HEK293T (cell line): ENCODE measurements around the gene SHANK2.

ENCODE experiments used
- CTCF ChIA-PET: fragments of 350-600 bp; formaldehyde crosslinking; extraction: SDS; loops from one replicate; lab custom pipeline; 2021; ENCODE audit warnings: antibody characterized with exemption, inconsistent platforms; lab: Yijun Ruan, JAX
- POLR2A ChIA-PET: fragments of 350-600 bp; formaldehyde crosslinking; extraction: SDS; loops from one replicate; lab custom pipeline; 2020; ENCODE audit warnings: antibody characterized with exemption, inconsistent platforms; lab: Yijun Ruan, JAX
- DNase-seq: peaks from one replicate; pipeline ENCODE4 v3.0.0; 2012; ENCODE audit warnings: mixed read lengths; ENCODE audit errors: extremely low spot score
- ARNT ChIP-seq: fragments of 450-650 bp; IDR thresholded peaks from 2 replicates; pipeline ENCODE4 v1.6.1; 2017; ENCODE audit warnings: mild to moderate bottlenecking
- BHLHE40 ChIP-seq: fragments of 450-650 bp; IDR thresholded peaks from 2 replicates; pipeline ENCODE4 v1.6.1; 2016; ENCODE audit warnings: mild to moderate bottlenecking, moderate library complexity, borderline replicate concordance
- CTBP1 ChIP-seq: fragments of 450-650 bp; IDR thresholded peaks from 2 replicates; pipeline ENCODE4 v1.6.1; 2016; ENCODE audit warnings: borderline replicate concordance
- ELF4 ChIP-seq: fragments of 450-650 bp; IDR thresholded peaks from 2 replicates; pipeline ENCODE4 v1.6.1; 2017; ENCODE audit warnings: antibody characterized with exemption
- FOXA1 ChIP-seq: fragments of 450-650 bp; IDR thresholded peaks from 2 replicates; pipeline ENCODE4 v1.6.1; 2016; ENCODE audit warnings: mild to moderate bottlenecking
- FOXK2 ChIP-seq: fragments of 450-650 bp; IDR thresholded peaks from 2 replicates; pipeline ENCODE4 v1.6.1; 2016; ENCODE audit warnings: mild to moderate bottlenecking
- FOXM1 ChIP-seq: fragments of 450-650 bp; IDR thresholded peaks from 2 replicates; pipeline ENCODE4 v1.6.1; 2017; ENCODE audit warnings: mild to moderate bottlenecking, borderline replicate concordance
- HDGF ChIP-seq: fragments of 450-650 bp; IDR thresholded peaks from 2 replicates; pipeline ENCODE4 v1.6.1; 2017; ENCODE audit warnings: antibody characterized with exemption, borderline replicate concordance
- L3MBTL2 ChIP-seq: fragments of 450-650 bp; conservative IDR thresholded peaks from 2 replicates; pipeline ENCODE4 v1.6.1; 2016; ENCODE audit warnings: mild to moderate bottlenecking
- LEF1 ChIP-seq: fragments of 450-650 bp; IDR thresholded peaks from 2 replicates; pipeline ENCODE4 v1.6.1; 2017; ENCODE audit warnings: mild to moderate bottlenecking, borderline replicate concordance
- NFRKB ChIP-seq: fragments of 450-650 bp; IDR thresholded peaks from 2 replicates; pipeline ENCODE4 v1.6.1; 2016; ENCODE audit warnings: mild to moderate bottlenecking, moderate library complexity
- PKNOX1 ChIP-seq: fragments of 450-650 bp; IDR thresholded peaks from 2 replicates; pipeline ENCODE4 v1.6.1; 2016
- SP1 ChIP-seq: fragments of 450-650 bp; IDR thresholded peaks from 2 replicates; pipeline ENCODE4 v1.6.1; 2017
- SUZ12 ChIP-seq: fragments of 450-650 bp; IDR thresholded peaks from 2 replicates; pipeline ENCODE4 v1.6.1; 2016; ENCODE audit warnings: mild to moderate bottlenecking
- TARDBP ChIP-seq: fragments of 450-650 bp; IDR thresholded peaks from 2 replicates; pipeline ENCODE4 v1.6.1; 2016
- ZNF384 ChIP-seq: fragments of 450-650 bp; IDR thresholded peaks from 2 replicates; pipeline ENCODE4 v1.6.1; 2016

SHANK2 gene

GRCh38 chr11:71251151-71251721 is 1.1 kb downstream of the SHANK2 start:
- POLR2A ChIA-PET, result no interaction called here
- CTCF ChIA-PET, result interaction anchor here (0.6 to 1.5 kb wide), 5 partner anchors 11 to 168 kb away, joined by 3 to 4 read pairs (median 3); no protein-coding TSS in a partner anchor
- TF ChIP-seq SUZ12, result no peak
- DNase-seq, result peak; percentile 23

GRCh38 chr11:71250523-71251150 is 1.7 kb downstream of the SHANK2 start:
- DNase-seq, result no peak
- ChIA-PET POLR2A (no interaction called here), CTCF (interaction anchor here (1.5 kb wide), 1 partner anchor 37 kb away, joined by 4 read pairs; no protein-coding TSS in a partner anchor)
- TF ChIP-seq ARNT (no peak), NFRKB (no peak), ELF4 (no peak)

- POLR2A ChIA-PET, result no interaction called here
- no peak for TF ChIP-seq HDGF
- no peak for TF ChIP-seq ZNF384
- no peak for TF ChIP-seq ARNT
- no peak for TF ChIP-seq SP1
- no peak for TF ChIP-seq NFRKB
- TF ChIP-seq LEF1, result no peak
- no peak for TF ChIP-seq L3MBTL2
- TF ChIP-seq ELF4, result no peak
- TF ChIP-seq FOXM1, result no peak
- no peak for TF ChIP-seq FOXK2
- CTCF ChIA-PET, result no interaction called here
- no peak for DNase-seq
Observed at GRCh38 chr11:71249301-71249700, 3.1 kb downstream of the SHANK2 start.

GRCh38 chr11:71248656-71249055 is 3.7 kb downstream of the SHANK2 start:
- POLR2A ChIA-PET, result no interaction called here
- CTCF ChIA-PET, result no interaction called here
- DNase-seq, result no peak
- TF ChIP-seq FOXA1 (no peak), ARNT (no peak), HDGF (no peak), L3MBTL2 (no peak), FOXK2 (no peak), LEF1 (no peak), SUZ12 (no peak), PKNOX1 (no peak), FOXM1 (no peak), TARDBP (no peak), ZNF384 (no peak), ELF4 (no peak), BHLHE40 (no peak), SP1 (no peak), CTBP1 (no peak), NFRKB (no peak)

- no peak for DNase-seq
- POLR2A ChIA-PET, result no interaction called here
- TF ChIP-seq PKNOX1 (no peak), LEF1 (no peak), BHLHE40 (no peak), FOXA1 (no peak)
- CTCF ChIA-PET, result no interaction called here
Observed at GRCh38 chr11:71248251-71248570, 4.2 kb downstream of the SHANK2 start.

- CTCF ChIA-PET, result interaction anchor here (0.7 kb wide), 1 partner anchor 16 kb away, joined by 4 read pairs; no protein-coding TSS in a partner anchor
- POLR2A ChIA-PET, result no interaction called here
- no peak for DNase-seq
- no peak for TF ChIP-seq CTBP1
- no peak for TF ChIP-seq TARDBP
- no peak for TF ChIP-seq ZNF384
- TF ChIP-seq NFRKB, result no peak
- no peak for TF ChIP-seq SP1
- TF ChIP-seq HDGF, result no peak
- TF ChIP-seq LEF1, result no peak
- TF ChIP-seq PKNOX1, result no peak
- TF ChIP-seq ARNT, result no peak
- TF ChIP-seq ELF4, result no peak
- TF ChIP-seq L3MBTL2, result no peak
- TF ChIP-seq SUZ12, result no peak
- TF ChIP-seq FOXK2, result no peak
- TF ChIP-seq FOXA1, result no peak
- TF ChIP-seq BHLHE40, result no peak
- no peak for TF ChIP-seq FOXM1
Observed at GRCh38 chr11:71247551-71248250, 4.7 kb downstream of the SHANK2 start.
